ENCODE measurements around the gene ANAPC16. TPM values are rescaled to one million over a fixed set of nuclear protein-coding genes. Genes with fewer than 3 reads are reported as not detected.

ANAPC16 gene
- polyA plus RNA-seq, 1 donor from 2014 or later: 209 TPM

DNA sequence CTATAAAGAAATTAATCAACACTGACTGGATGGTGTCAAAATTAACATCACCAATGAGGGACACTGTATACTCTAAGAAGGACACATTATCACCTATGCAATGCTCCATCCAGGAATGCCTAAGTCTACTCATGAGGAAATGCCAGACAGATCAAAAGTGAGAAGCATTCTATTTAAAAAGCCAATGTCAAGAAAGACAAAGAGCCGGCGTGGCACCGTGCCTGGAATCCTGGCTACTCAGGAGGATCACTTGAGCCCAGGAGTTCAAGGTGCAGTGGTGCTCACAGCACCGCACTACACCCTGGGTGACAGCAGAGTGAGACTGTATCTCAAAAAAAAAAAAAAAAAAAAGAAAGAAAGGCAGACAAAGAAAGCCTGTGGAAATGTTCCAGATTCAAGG, 45.5 kb upstream of the ANAPC16 start:
- no peaks in the 10 kb centered on the region for H3F3A ChIP-seq (ENCODE audit: insufficient read depth, low read length, poor library complexity, severe bottlenecking)
- no peaks in the 10 kb centered on the region for H3K9me2 ChIP-seq (ENCODE audit: insufficient read depth, low read length)
- TF ChIP-seq, protein P1, sequence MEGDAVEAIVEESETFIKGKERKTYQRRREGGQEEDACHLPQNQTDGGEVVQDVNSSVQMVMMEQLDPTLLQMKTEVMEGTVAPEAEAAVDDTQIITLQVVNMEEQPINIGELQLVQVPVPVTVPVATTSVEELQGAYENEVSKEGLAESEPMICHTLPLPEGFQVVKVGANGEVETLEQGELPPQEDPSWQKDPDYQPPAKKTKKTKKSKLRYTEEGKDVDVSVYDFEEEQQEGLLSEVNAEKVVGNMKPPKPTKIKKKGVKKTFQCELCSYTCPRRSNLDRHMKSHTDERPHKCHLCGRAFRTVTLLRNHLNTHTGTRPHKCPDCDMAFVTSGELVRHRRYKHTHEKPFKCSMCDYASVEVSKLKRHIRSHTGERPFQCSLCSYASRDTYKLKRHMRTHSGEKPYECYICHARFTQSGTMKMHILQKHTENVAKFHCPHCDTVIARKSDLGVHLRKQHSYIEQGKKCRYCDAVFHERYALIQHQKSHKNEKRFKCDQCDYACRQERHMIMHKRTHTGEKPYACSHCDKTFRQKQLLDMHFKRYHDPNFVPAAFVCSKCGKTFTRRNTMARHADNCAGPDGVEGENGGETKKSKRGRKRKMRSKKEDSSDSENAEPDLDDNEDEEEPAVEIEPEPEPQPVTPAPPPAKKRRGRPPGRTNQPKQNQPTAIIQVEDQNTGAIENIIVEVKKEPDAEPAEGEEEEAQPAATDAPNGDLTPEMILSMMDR (IDR thresholded peaks at IDR 0.05; ENCODE audit: poor library complexity, severe bottlenecking): no peak
- TF ChIP-seq TAF1 (IDR thresholded peaks at IDR 0.05; ENCODE audit: low read depth) (no peak), MXI1 (conservative IDR thresholded peaks at IDR 0.05; ENCODE audit: poor library complexity, severe bottlenecking) (no peak), POLR2AphosphoS5 (IDR thresholded peaks at IDR 0.05) (no peak), SMC3 (conservative IDR thresholded peaks at IDR 0.05; ENCODE audit: poor library complexity) (no peak), RAD21 (conservative IDR thresholded peaks at IDR 0.05) (no peak), EP300 (conservative IDR thresholded peaks at IDR 0.05; ENCODE audit: poor library complexity, severe bottlenecking) (no peak), EZH2 (IDR thresholded peaks at IDR 0.05; ENCODE audit: borderline replicate concordance, insufficient read depth, low read length, poor library complexity, severe bottlenecking) (no peak)
- TF ChIP-seq, protein P2, sequence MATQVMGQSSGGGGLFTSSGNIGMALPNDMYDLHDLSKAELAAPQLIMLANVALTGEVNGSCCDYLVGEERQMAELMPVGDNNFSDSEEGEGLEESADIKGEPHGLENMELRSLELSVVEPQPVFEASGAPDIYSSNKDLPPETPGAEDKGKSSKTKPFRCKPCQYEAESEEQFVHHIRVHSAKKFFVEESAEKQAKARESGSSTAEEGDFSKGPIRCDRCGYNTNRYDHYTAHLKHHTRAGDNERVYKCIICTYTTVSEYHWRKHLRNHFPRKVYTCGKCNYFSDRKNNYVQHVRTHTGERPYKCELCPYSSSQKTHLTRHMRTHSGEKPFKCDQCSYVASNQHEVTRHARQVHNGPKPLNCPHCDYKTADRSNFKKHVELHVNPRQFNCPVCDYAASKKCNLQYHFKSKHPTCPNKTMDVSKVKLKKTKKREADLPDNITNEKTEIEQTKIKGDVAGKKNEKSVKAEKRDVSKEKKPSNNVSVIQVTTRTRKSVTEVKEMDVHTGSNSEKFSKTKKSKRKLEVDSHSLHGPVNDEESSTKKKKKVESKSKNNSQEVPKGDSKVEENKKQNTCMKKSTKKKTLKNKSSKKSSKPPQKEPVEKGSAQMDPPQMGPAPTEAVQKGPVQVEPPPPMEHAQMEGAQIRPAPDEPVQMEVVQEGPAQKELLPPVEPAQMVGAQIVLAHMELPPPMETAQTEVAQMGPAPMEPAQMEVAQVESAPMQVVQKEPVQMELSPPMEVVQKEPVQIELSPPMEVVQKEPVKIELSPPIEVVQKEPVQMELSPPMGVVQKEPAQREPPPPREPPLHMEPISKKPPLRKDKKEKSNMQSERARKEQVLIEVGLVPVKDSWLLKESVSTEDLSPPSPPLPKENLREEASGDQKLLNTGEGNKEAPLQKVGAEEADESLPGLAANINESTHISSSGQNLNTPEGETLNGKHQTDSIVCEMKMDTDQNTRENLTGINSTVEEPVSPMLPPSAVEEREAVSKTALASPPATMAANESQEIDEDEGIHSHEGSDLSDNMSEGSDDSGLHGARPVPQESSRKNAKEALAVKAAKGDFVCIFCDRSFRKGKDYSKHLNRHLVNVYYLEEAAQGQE (IDR thresholded peaks at IDR 0.05; ENCODE audit: borderline replicate concordance): no peak
- H3K4me2 ChIP-seq (ENCODE audit: low read length): no peak overlapping the region
- no peaks in the 10 kb centered on the region for H3K9me3 ChIP-seq (ENCODE audit: low read length)
- H3K4me3 ChIP-seq (ENCODE audit: low read length): no peak overlapping the region
- H3K36me3 ChIP-seq (ENCODE audit: insufficient read depth, low read length): no peaks in the 10 kb centered on the region
- H2AFZ ChIP-seq (ENCODE audit: low read depth, low read length): no peak overlapping the region
- H3K79me2 ChIP-seq (replicated peaks; ENCODE audit: insufficient read depth, low read length): no peaks in the 10 kb centered on the region
- no peaks in the 10 kb centered on the region for H3K27me3 ChIP-seq (ENCODE audit: insufficient read depth, low read depth, low read length)
- no peak overlapping the region for H3K27ac ChIP-seq (ENCODE audit: low read length)
- no peaks in the 10 kb centered on the region for H4K20me1 ChIP-seq (ENCODE audit: insufficient read depth)
- no peak overlapping the region for H3K9ac ChIP-seq (ENCODE audit: low read length)

DNA sequence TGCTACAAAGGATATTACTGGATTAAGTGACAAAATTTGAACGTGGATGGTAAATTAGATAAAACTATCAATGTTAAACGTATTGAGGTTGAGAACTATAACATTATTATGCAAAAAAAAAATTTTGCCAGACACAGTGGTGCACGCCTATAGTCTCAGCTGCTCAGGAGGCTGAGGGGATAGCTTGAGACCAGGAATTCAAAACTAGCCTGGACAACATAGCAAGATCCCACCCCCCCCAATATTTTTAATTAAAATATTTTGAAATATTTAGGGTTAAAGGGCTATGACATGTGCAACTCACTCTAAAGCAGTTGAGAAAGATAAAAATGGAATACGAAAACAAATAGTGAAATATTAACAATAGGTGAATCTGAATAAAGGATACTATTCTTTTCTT, 45.1 kb upstream of the ANAPC16 start:
- Histone ChIP-seq H3F3A (ENCODE audit: insufficient read depth, low read length, poor library complexity, severe bottlenecking) (no peaks in the 10 kb centered on the region), H3K9ac (ENCODE audit: low read length) (no peak overlapping the region), H3K27ac (ENCODE audit: low read length) (no peak overlapping the region), H3K36me3 (ENCODE audit: insufficient read depth, low read length) (no peaks in the 10 kb centered on the region), H3K9me3 (ENCODE audit: low read length) (no peaks in the 10 kb centered on the region), H3K9me2 (ENCODE audit: insufficient read depth, low read length) (no peaks in the 10 kb centered on the region), H3K4me3 (ENCODE audit: low read length) (no peak overlapping the region), H3K79me2 (replicated peaks; ENCODE audit: insufficient read depth, low read length) (no peaks in the 10 kb centered on the region), H3K27me3 (ENCODE audit: insufficient read depth, low read depth, low read length) (no peaks in the 10 kb centered on the region), H4K20me1 (ENCODE audit: insufficient read depth) (no peaks in the 10 kb centered on the region), H3K4me2 (ENCODE audit: low read length) (no peak overlapping the region), H2AFZ (ENCODE audit: low read depth, low read length) (no peak overlapping the region)
- no peak for TF ChIP-seq MXI1 (conservative IDR thresholded peaks at IDR 0.05; ENCODE audit: poor library complexity, severe bottlenecking)
- TF ChIP-seq TAF1 (IDR thresholded peaks at IDR 0.05; ENCODE audit: low read depth): no peak
- TF ChIP-seq EZH2 (IDR thresholded peaks at IDR 0.05; ENCODE audit: borderline replicate concordance, insufficient read depth, low read length, poor library complexity, severe bottlenecking): no peak
- TF ChIP-seq, protein P1 (IDR thresholded peaks at IDR 0.05; ENCODE audit: poor library complexity, severe bottlenecking): no peak
- TF ChIP-seq EP300 (conservative IDR thresholded peaks at IDR 0.05; ENCODE audit: poor library complexity, severe bottlenecking): no peak
- no peak for TF ChIP-seq SMC3 (conservative IDR thresholded peaks at IDR 0.05; ENCODE audit: poor library complexity)
- TF ChIP-seq POLR2AphosphoS5 (IDR thresholded peaks at IDR 0.05): no peak
- TF ChIP-seq, protein P2 (IDR thresholded peaks at IDR 0.05; ENCODE audit: borderline replicate concordance): no peak
- no peak for TF ChIP-seq RAD21 (conservative IDR thresholded peaks at IDR 0.05)
